Mucosa of stomach (tissue), 1 donor: Measurements from ENCODE around the gene NOL9.

ENCODE experiments used
- H3K27me3 ChIP-seq: one replicate; pipeline ENCODE4 v1.7.0; 2013; ENCODE audit warnings: mild to moderate bottlenecking, low read length; ENCODE audit not compliant: control insufficient read depth, insufficient read depth
- H3K36me3 ChIP-seq: one replicate; pipeline ENCODE4 v1.7.0; 2013; ENCODE audit warnings: low read length; ENCODE audit not compliant: control insufficient read depth, insufficient read depth
- H3K4me1 ChIP-seq: one replicate; pipeline ENCODE4 v1.7.0; 2013; ENCODE audit warnings: mild to moderate bottlenecking, low read length; ENCODE audit not compliant: control insufficient read depth, insufficient read depth
- H3K4me3 ChIP-seq: one replicate; pipeline ENCODE4 v1.7.0; 2013; ENCODE audit warnings: low read length
- H3K9ac ChIP-seq: one replicate; pipeline ENCODE4 v1.7.0; 2013; ENCODE audit warnings: mild to moderate bottlenecking, low read length, moderate library complexity
- H3K9me3 ChIP-seq: one replicate; pipeline ENCODE4 v1.7.0; 2013; ENCODE audit warnings: mild to moderate bottlenecking, low read length, moderate library complexity; ENCODE audit not compliant: control insufficient read depth
- donor health status: Pancreatic carcinoma.

The NOL9 gene

DNA sequence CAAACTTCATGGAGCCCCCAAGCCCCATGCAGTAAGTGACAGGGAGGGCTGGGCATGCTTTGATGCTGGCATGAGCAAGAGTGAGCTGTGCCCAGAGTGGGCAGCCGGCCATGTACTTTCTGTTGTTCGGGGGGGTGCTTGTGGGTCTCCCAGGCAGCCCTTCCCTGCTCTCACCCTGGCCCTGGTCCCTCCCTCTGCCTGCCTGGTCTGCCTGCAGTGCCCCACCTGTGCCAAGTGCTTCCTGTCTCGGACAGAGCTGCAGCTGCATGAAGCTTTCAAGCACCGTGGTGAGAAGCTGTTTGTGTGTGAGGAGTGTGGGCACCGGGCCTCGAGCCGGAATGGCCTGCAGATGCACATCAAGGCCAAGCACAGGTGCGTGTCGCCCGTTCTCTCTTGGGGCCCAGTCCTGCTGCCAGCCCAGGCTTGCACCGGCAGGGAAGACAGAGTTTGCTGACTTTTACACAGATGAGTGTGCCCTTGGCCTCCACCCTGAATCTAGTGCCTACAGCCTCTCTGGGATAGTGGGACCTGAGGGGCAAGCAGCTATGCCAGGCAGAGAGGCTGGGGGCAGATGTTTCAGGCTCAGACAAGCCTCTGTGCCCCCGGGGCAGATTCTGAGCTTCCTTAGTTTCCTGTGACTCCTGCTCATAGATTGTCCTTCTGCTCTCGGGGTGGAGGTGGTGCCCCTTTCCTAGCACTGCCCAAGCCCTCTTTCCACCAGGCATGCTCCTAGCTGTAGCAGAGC is 33.1 kb upstream of the NOL9 start:
- no peaks in the 10 kb centered on the region for H3K9me3 ChIP-seq
- no peak overlapping the region for H3K9ac ChIP-seq
- peaks cover 11% of the 10 kb centered on the region for H3K36me3 ChIP-seq
- no peak overlapping the region for H3K4me3 ChIP-seq
- H3K4me1 ChIP-seq: peaks cover 22% of the 10 kb centered on the region
- H3K27me3 ChIP-seq: no peaks in the 10 kb centered on the region

GRCh38 chr1:6586404-6586816 is 32.1 kb upstream of the NOL9 start:
- Histone ChIP-seq H3K9me3 (no peaks in the 10 kb centered on the region), H3K4me3 (no peak overlapping the region), H3K36me3 (peaks cover 11% of the 10 kb centered on the region), H3K9ac (no peak overlapping the region), H3K27me3 (no peaks in the 10 kb centered on the region), H3K4me1 (peaks cover 32% of the 10 kb centered on the region)

- Histone ChIP-seq H3K4me3 (no peak overlapping the region), H3K9me3 (no peaks in the 10 kb centered on the region), H3K27me3 (no peaks in the 10 kb centered on the region), H3K36me3 (peaks cover 11% of the 10 kb centered on the region), H3K9ac (no peak overlapping the region), H3K4me1 (peaks cover 38% of the 10 kb centered on the region)
These were observed 31.5 kb upstream of the NOL9 start for GRCh38 chr1:6585841-6586240.

DNA sequence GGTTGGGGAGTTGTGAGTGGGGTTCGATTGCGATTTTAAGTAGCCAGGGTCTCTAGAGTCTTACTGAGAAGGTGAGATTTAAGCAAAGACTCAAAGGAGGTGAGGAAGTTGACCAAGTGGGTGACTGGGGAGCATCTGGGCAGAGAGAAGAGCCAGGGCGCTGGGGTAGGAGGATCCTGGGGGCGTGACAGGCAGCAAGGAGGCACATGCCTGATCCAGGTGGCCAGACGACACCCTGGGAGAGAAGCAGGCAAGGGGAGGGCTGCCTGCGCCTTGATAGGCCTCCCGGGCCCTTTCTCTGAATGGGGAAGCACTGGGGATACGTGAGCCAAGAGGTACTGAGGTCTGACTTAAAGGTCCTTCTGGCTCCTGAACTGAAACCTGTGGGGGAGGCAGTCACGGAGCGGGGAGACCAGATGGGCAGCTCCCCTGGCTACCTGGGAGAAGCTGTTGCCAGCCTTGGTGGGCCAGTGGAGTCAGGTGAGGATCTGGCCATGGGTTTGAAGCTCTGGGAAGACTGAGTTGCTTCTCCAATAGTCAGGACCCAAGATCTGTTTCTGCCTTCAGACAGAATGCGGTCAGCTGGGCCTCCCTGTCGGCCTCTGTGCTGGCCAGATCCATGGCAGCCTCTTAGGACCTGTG is 30.9 kb upstream of the NOL9 start:
- Histone ChIP-seq H3K27me3 (no peaks in the 10 kb centered on the region), H3K4me1 (peaks cover 43% of the 10 kb centered on the region), H3K9ac (no peak overlapping the region)

GRCh38 chr1:6584126-6585080 is 30.1 kb upstream of the NOL9 start:
- Histone ChIP-seq H3K4me1 (peaks cover 47% of the 10 kb centered on the region), H3K9ac (no peak overlapping the region), H3K9me3 (no peaks in the 10 kb centered on the region), H3K4me3 (no peak overlapping the region), H3K27me3 (no peaks in the 10 kb centered on the region), H3K36me3 (peaks cover 8% of the 10 kb centered on the region)

More for the DNA sequence above, 30.9 kb upstream of the NOL9 start:
- Histone ChIP-seq H3K4me3 (no peak overlapping the region), H3K36me3 (peaks cover 11% of the 10 kb centered on the region), H3K9me3 (no peaks in the 10 kb centered on the region)

DNA sequence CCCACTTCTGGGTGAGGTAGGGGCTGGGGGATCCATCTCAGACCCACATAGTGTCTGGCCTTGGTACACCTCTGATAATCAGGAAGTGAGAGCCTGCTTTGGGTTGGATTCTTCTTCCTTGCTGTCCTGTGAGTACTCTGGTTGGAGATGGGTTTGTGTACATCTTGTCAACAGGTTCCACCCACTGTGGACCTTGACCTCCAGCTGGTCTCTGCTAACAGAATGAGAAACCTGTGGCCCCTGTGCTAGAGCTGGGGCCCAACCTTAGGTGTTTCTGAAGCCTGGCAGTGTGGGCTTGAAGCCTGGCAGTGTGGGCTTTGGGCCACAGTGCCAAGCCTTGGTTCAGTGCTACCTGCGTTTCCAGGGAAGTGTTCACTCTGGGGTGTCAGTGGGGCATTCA is 28.1 kb upstream of the NOL9 start:
- peaks cover 37% of the 10 kb centered on the region for H3K4me1 ChIP-seq
- H3K4me3 ChIP-seq: peak overlapping the region; percentile 27
- peak overlapping the region; percentile 46 for H3K9ac ChIP-seq
- H3K9me3 ChIP-seq: no peaks in the 10 kb centered on the region
- no peaks in the 10 kb centered on the region for H3K27me3 ChIP-seq
- H3K36me3 ChIP-seq: peaks cover 4% of the 10 kb centered on the region

GRCh38 chr1:6581561-6582305 is 27.4 kb upstream of the NOL9 start:
- Histone ChIP-seq H3K4me3 (peak overlapping the region; percentile 27), H3K27me3 (no peaks in the 10 kb centered on the region), H3K36me3 (peaks cover 4% of the 10 kb centered on the region), H3K4me1 (peaks cover 32% of the 10 kb centered on the region), H3K9ac (peak overlapping the region; percentile 46), H3K9me3 (no peaks in the 10 kb centered on the region)

- Histone ChIP-seq H3K4me1 (peaks cover 32% of the 10 kb centered on the region), H3K4me3 (peak overlapping the region; percentile 89), H3K9ac (peak overlapping the region; percentile 84), H3K27me3 (no peaks in the 10 kb centered on the region), H3K36me3 (peaks cover 4% of the 10 kb centered on the region), H3K9me3 (no peaks in the 10 kb centered on the region)
These were observed 26.5 kb upstream of the NOL9 start for GRCh38 chr1:6580593-6581409.

- Histone ChIP-seq H3K9ac (peak overlapping the region; percentile 84), H3K36me3 (peaks cover 4% of the 10 kb centered on the region), H3K4me3 (peak overlapping the region; percentile 89), H3K27me3 (no peaks in the 10 kb centered on the region), H3K4me1 (peaks cover 32% of the 10 kb centered on the region), H3K9me3 (no peaks in the 10 kb centered on the region)
These were observed 25.8 kb upstream of the NOL9 start for GRCh38 chr1:6580119-6580592.

DNA sequence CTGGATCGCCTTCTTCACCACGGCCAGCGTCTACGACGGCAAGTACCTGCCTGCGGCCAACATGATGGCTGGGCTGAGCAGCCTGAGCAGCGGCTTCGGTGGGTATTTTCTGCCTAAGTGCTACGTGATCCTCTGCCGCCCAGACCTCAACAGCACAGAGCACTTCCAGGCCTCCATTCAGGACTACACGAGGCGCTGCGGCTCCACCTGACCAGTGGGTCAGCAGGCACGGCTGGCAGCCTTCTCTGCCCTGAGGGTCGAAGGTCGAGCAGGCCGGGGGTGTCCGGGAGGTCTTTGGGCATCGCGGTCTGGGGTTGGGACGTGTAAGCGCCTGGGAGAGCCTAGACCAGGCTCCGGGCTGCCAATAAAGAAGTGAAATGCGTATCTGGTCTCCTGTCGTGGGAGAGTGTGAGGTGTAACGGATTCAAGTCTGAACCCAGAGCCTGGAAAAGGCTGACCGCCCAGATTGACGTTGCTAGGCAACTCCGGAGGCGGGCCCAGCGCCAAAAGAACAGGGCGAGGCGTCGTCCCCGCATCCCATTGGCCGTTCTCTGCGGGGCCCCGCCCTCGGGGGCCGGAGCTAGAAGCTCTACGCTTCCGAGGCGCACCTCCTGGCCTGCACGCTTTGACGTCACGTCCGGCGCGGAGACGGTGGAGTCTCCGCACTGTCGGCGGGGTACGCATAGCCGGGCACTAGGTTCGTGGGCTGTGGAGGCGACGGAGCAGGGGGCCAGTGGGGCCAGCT is 25.2 kb upstream of the NOL9 start, which contains the start of gene ZBTB48:
Gene ZBTB48 (plus strand): TSS at position 621 of the 745 bp plus-strand sequence. CDS start 616 bp downstream, outside the sequence.
- Histone ChIP-seq H3K36me3 (peaks cover 2% of the 10 kb centered on the region), H3K27me3 (no peaks in the 10 kb centered on the region), H3K9me3 (no peaks in the 10 kb centered on the region), H3K4me3 (peak within 1 kb of the TSS; percentile 89), H3K9ac (peak within 1 kb of the TSS; percentile 84), H3K4me1 (peaks cover 32% of the 10 kb centered on the region)
